HG02798 (cell line): ENCODE data around the gene A2ML1.
"Not testable (repeated sequence)": the region's sequence is repeated elsewhere in the genome, so short reads cannot be mapped to it uniquely, and the experiment has no call there.

ENCODE experiments used
- ATAC-seq: cut with Tn5 transposase; IDR thresholded peaks from one replicate; pipeline ENCODE4 v1.9.1; 2021; ENCODE audit warnings: mild to moderate bottlenecking; ENCODE audit not compliant: unreplicated experiment, poor library complexity

A2ML1 gene

DNA sequence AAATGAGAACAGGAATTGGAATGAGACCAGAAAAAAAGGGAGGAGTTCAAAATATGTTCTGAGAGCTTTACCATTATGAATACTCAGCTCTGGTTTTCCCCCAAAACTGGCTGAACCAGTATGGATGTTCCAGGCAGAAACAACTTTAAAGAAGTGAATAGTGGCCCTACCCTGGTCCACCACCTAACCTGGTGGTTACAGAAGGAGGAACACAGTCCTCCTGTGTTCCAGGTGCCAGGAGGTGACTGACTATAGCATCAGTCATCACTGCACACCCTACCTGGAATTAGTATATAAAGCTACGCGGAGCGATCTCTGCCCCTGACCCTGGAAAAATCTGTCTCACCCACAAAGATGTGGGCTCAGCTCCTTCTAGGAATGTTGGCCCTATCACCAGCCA, at the start of gene A2ML1:
TSS of gene A2ML1 (plus strand) at position 324 of the 400 bp plus-strand sequence. CDS start at position 355, 31 bp downstream.
- ATAC-seq: no peak

- no peak for ATAC-seq
Measured at GRCh38 chr12:8773461-8773860, 49.0 kb upstream of the A2ML1 start.

DNA sequence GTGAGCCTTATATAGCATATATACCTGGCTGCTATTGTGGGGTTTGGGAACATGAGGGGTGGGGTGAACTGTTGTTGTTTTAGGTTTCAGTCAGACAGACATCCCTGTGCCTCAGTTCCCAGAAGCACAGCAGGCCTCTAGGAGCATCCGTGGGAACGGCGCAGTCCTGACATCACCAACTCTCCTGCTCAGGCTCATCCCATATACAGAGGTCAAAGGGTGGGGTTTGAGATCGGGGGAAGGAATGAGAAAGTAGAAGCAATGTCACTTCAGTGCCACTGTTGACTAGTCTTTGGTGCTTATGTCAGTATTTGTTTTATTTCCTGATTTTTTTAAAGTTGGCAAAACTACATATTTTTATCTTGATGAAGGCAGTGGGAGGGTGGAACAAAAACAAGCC, 43.1 kb upstream of the A2ML1 start:
- no peak for ATAC-seq

- ATAC-seq: no peak
Measured at GRCh38 chr12:8779862-8780261, 42.6 kb upstream of the A2ML1 start.

DNA sequence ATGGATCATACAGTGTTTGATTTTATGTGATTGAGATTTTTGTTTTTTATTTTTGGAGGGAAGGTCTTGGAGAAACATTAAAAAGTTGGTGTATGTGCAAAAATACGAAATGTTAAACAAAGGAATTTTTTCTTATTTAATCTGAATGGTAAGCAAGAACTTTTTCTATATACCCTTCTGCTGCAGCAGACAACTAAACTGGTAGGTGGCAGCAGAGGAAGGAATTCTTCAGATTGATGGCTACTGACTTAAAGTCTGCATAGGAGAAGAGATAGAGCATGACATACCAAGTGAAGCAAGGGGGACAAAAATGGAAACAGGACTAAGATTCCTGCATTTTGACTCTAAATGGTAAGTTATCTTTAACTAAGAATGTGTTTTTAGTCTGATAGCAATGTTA, 42.0 kb upstream of the A2ML1 start:
- no peak for ATAC-seq

DNA sequence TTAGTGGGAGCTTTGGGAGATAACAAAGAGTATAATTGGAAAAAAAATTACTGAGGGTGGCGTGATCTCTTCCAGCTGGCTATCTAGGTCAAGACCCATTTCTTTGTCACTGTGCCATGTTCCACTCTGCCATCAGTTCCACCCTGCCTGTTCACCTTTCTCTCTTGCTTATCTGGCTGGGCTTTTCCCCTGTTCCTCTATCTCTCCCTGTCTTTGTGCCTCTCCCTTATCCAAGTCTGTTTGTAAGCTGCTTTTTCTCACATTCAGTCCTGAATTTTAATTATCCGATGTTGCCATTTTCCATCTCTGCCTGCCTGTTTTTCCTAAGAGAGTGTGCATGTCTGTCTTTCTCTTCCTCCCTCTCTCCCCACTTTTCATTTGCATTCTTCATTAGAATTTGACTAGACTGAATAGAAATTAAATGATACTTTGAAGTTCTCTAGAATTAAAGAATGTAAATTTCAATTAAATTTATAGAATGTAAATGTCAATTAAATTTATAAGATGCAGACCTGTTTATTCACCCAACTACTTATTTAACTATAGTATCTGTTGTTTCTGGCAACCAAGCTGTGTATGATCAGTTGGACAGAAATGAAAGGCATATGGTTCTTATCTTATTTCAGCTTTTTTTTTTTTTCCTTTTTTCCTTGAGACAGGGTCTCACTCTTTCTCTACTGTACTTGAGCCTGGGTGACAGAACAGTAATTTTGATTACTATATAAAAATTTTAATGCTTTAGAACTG, 40.9 kb upstream of the A2ML1 start:
- no peak for ATAC-seq

GRCh38 chr12:8784290-8784888, 38.0 kb upstream of the A2ML1 start:
- ATAC-seq: no peak

DNA sequence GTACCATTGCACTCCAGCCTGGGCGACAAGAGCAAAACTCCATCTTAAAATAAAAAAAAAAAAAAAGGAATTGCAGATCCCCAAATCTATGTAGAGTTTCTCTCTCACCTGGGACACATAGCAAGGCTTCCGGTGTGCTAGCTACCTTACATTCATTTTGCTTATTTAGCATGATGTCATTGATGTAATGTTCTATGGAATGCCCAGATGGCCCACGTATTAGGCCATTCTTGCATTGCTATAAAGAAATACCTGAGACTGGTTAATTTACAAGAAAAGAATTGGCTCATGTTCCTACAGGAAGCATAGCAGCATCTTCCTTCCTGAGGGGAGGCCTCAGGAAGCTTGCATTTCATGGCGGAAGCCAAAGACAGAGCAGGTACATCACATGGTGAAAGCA, 36.9 kb upstream of the A2ML1 start:
- no peak for ATAC-seq

DNA sequence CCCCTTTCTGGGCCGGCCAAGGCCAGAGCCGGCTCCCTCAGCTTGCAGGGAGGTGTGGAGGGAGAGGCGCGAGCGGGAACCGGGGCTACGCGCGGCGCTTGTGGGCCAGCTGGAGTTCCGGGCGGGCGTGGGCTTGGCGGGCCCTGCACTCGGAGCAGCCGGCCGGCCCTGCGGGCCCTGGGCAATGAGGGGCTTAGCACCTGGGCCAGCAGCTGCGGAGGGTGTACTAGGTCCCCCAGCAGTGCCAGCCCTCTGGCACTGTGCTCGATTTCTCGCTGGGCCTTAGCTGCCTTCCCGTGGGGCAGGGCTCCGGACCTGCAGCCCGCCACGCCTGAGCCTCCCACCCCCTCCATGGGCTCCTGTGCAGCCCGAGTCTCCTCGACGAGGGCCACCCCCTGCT, 35.2 kb upstream of the A2ML1 start:
- ATAC-seq: not testable (repeated sequence)

DNA sequence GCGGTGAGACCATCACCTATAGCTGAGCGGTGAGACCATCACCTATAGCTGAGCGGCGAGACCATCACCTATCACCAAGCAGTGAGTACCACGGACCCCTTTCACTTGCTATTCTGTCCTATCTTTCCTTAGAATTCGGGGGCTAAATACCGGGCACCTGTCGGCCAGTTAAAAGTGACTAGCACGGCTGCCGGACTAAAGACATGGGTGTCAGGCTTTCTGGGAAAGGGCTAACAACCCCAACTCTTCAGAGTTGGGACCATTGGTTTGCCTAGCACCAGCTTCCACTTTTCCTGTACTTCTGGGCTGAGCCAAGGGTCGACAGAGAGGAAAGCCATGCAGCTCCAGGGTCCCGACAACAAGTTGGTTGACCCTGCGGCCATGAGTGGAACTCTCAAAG, 33.7 kb upstream of the A2ML1 start:
- not testable (repeated sequence) for ATAC-seq

DNA sequence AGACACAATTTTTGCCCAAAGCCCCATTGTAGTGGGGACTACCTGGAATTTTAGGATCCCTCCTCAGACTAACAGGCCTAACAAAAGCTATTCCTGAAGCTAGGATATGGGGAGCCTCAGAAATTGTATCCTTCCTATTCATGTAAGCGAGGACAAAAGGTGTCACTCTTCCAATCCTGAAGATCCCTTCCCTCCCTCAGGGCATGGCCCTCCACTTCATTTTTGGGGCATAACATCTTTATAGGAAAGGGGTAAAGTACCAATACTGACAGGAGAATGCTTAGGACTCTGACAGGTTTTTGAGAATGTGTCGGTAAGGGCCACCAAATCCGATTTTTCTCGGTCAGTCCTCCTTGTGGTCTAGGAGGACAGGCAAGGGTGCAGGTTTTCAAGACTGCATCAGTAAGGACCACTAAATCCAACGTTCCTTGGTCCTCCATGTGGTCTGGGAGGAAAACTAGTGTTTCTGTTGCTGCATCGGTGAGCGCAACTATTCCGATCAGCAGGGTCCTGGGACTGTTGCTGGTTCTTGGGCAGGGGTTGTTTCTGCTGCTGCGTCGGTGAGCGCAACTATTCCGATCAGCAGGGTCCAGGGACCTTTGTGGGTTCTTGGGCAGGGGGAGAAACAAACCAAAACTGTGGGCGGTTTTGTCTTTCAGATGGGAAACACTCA, 32.9 kb upstream of the A2ML1 start:
- ATAC-seq: not testable (repeated sequence)

GRCh38 chr12:8793226-8793625, 29.2 kb upstream of the A2ML1 start:
- ATAC-seq: not testable (repeated sequence)

DNA sequence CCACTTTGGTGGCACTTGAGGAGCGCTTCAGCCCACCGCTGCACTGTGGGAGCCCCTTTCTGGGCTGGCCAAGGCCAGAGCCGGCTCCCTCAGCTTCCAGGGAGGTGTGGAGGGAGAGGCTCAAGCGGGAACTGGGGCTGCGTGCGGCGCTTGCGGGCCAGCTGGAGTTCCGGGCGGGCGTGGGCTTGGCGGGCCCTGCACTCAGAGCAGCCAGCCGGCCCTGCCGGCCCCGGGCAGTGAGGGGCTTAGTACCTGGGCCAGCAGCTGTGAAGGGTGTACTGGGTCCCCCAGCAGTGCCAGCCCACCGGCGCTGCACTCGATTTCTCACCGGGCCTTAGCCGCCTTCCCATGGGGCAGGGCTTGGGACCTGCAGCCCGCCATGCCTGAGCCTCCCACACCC, 27.8 kb upstream of the A2ML1 start:
- not testable (repeated sequence) for ATAC-seq

DNA sequence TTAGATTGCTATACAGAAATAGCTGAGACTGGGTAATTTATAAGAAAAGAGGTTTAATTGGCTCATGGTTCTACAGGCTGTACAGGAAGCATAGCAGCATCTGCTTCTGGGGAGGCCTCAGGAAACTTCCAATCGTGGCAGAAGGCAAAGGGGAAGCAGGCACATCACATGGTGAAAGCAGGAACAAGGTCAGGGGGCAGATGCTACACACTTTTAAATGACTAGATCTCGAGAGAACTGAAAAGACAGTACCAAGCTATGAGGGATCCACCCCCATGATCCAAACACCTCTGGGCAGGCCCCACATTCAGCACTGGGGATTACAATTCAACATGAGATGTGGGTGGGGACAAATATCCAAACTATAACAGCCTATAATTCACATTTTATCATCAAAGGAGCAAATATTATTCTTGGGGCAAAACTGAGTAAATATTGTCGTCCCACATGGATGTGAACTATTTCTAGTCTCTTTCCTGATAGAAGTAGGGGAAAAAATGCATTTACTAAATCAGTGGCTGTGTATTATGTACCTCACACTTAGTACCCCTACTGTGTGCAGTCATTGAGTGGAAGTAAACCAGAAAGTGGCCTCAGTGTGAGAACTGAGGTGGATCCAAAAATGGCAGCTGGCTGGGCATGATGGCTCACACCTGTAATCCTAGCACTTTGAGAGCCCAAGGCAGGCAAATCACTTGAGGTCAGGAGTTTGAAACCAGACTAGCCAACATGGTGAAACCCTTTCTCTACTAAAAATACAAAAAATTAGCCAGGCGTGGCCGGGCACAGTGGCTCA, 25.4 kb upstream of the A2ML1 start:
- ATAC-seq: no peak

DNA sequence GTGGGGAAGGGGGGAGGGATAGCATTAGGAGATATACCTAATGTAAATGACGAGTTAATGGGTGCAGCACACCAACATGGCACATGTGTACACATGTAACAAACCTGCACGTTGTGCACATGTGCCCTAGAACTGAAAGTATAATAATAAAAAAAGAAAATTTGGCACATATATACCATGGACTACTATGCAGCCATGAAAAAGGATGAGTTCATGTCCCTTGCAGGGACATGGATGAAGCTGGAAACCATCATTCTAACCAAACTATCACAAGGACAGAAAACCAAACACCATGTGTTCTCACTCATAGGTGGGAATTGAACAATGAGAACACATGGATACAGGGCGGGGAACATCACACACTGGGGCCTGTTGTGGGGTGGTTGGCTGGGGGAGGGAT, 21.2 kb upstream of the A2ML1 start:
- not testable (repeated sequence) for ATAC-seq

GRCh38 chr12:8804833-8805232, 17.6 kb upstream of the A2ML1 start:
- ATAC-seq: not testable (repeated sequence)

- ATAC-seq: not testable (repeated sequence)
Measured at GRCh38 chr12:8805487-8805886, 16.9 kb upstream of the A2ML1 start.

DNA sequence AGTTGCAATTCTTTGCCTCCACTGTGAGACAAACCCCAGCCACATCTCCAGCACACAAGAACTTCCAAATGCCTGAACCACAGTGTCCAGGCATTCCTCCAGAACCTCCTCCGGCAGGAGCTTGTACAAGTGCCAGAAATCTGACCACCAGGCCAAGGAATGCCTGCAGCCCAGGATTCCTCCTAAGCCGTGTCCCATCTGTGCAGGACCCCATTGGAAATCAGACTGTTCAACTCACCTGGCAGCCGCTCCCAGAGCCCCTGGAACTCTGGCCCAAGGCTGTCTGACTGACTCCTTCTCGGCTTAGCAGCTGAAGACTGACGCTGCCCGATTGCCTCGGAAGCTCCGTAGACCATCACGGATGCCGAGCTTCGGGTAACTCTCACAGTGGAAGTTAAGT, 15.3 kb upstream of the A2ML1 start:
- ATAC-seq: not testable (repeated sequence)

GRCh38 chr12:8810112-8810511, 12.3 kb upstream of the A2ML1 start:
- ATAC-seq: not testable (repeated sequence)

DNA sequence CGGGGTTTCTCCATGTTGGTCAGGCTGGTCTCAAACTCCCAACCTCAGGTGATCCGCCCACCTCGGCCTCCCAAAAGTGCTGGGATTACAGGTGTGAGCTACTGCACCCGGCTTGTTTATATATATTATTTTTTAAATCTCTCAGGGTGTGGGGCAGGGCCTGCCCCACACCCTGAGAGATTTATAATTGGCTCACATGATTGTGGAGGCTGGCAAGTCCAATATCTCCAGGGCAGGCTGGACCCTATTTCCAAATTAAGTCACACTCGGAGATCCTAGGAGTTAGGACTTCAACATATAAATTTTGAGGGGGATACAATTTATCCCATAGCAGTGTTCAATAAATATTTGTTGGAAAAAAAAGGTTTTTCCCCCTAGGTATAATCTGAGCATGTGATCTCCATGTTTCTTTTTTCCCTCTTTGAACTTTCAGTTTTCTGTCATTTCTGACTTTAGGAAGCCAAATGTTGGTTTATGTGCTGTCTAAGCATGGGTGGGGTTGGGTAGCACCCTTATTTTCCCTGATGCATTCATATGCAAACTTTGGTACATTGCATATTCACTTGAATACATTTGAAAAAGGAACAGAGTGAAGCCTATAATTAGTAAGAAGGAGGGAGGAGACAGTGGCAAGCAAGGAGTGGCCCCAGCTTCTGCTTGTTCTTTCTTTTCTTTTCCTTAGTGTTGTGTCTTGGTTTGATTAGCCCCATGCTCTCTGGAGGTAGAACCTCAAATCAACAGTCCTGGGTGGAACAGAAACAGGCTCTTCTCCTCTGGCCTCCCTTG, 8.7 kb upstream of the A2ML1 start:
- ATAC-seq: no peak
